ENCODE data around the gene NGDN.

The NGDN gene

DNA sequence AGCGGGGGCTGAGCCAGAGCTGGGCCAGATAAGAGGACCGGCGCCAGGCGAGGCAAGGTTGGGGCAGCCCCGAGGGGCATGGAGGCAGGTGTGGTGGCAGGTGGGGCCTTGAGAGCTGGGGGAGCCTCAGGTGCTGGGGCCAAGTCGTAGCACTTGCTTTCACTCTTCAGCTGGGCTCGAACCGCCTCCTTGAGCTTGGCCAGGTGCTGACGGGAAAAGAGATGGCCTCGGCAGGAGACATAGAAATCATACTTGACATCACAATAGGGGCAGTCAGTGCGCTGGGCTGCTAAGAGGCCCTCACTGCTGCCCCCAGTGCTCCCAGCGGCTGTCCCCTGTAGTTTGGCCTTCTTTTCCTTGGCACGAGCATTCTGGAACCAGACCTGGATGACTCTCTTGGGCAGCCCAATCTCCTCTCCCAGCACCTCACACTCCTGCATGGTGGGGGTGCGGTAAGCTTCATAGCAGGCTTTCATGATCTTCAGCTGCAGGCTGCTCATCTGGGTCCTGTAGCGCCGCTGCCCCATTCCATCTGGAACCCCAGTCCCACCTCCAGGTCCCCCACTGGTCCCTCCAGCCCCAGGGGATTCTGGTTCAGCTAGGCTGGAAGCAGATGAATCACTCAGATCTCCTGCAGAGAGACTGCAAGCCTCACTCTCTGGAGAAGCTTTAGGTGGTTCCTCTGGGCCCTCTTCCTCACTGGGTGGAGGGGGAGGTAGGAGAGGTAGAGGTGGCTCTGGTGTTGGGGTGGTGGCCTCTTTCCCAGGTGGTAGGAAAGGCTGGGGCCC, 53.9 kb downstream of the NGDN start:
- no peak for DNase-seq

DNA sequence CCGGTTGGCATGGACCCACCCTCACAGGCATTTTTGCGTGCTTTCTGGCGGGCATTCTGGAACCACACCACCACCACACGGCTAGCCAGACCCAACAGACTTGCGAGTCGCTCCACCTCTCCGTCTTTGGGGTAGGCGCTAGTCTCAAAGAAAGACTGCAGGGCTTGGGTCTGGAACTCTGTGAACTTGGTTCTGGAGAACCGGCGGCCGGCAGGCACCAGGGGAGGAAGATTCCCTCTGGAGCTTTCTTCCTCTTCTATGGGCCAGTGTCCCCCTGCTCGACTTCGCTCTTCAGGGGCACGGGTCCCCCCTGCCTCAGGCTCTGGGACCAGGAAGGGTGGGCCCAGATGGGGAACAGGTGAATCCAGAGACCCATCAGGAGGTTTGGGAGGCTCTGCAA, 55.5 kb downstream of the NGDN start:
- no peak for DNase-seq

DNA sequence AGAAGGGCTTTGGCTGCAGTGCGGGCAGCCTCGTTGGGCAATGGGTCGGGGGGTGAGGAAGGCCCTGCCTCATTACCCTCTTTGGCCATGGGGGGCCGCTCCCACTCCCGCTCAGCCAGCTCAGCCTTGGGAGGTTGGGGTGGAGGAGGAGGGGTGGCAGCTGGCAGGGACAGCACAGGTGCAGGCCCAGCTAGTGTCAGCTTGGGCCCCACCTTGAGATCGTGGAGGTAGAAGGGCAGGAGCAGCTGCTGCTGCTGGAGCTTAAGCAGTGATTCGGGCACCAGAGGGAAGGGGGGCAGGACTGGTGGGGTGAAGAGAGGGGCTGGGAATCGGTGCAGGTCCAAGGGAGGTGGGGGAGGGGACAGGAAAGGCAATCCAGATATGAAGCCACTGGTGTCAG, 56.1 kb downstream of the NGDN start:
- DNase-seq: no peak

Data from left hindlimb (tissue), 1 donor.